Bronchial epithelial cell (primary cell): ENCODE results near the gene TMEM80. TPM values are rescaled to one million over a fixed set of nuclear protein-coding genes. Genes with fewer than 3 reads are reported as not detected.

Source experiments
- DNase-seq: peaks from one replicate; pipeline ENCODE4 v3.0.0-alpha.2; 2010; ENCODE audit warnings: low read depth
- FAIRE-seq: peaks from 2 replicates; lab custom pipeline; 2011; peaks lifted over from hg19 to GRCh38; lab: Jason Lieb, UNC
- H3K27me3 ChIP-seq: 2 replicates; pipeline ENCODE4 v1.5.1; 2011; ENCODE audit warnings: low read length; ENCODE audit not compliant: control insufficient read depth, insufficient read depth
- H3K36me3 ChIP-seq: 2 replicates; pipeline ENCODE4 v1.5.1; 2011; ENCODE audit warnings: low read length; ENCODE audit not compliant: control insufficient read depth, insufficient read depth
- H3K4me3 ChIP-seq: 2 replicates; pipeline ENCODE4 v1.5.1; 2011; ENCODE audit warnings: mild to moderate bottlenecking, low read depth, low read length, control low read depth
- total RNA-seq: library from RNA; depleted of rRNA; stranded (reverse); fragments of >200 nt; gene quantifications from 2 replicates; pipeline ENCODE4 v1.2.1, GENCODE V29; 2014
- TF ChIP-seq, protein P1 (sequence below): IDR thresholded peaks from 2 replicates; pipeline ENCODE4 v1.5.1; 2011; ENCODE audit warnings: mild to moderate bottlenecking, moderate library complexity, low read length, control low read depth, inconsistent platforms; ENCODE audit not compliant: insufficient read depth, severe bottlenecking

TMEM80 gene
- total RNA-seq, 1 donor from 2014 or later, result 9.0 TPM

DNA sequence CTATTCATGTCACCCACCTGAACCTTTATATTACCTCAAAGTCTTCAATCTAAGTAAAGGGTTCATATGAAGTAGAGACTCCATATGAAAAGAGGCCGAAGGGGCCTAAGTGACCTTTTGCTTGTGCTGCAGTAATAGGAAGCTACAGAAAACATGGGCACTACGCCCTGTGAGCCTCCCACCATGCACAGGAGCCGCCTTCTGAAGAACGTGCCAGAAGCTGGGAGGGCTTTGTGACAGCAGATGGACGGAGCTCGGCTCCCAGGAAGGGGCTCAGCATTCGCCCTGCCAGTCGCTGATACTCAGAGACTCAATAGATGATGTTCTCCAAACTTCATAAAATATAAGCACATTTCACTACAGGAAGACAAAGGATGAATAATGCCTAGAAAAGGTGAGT lies 21.8 kb upstream of the TMEM80 start:
- FAIRE-seq (peak; percentile 68), DNase-seq (no peak)
- H3K4me3 ChIP-seq, result no peak overlapping the region
- TF ChIP-seq, protein P1, sequence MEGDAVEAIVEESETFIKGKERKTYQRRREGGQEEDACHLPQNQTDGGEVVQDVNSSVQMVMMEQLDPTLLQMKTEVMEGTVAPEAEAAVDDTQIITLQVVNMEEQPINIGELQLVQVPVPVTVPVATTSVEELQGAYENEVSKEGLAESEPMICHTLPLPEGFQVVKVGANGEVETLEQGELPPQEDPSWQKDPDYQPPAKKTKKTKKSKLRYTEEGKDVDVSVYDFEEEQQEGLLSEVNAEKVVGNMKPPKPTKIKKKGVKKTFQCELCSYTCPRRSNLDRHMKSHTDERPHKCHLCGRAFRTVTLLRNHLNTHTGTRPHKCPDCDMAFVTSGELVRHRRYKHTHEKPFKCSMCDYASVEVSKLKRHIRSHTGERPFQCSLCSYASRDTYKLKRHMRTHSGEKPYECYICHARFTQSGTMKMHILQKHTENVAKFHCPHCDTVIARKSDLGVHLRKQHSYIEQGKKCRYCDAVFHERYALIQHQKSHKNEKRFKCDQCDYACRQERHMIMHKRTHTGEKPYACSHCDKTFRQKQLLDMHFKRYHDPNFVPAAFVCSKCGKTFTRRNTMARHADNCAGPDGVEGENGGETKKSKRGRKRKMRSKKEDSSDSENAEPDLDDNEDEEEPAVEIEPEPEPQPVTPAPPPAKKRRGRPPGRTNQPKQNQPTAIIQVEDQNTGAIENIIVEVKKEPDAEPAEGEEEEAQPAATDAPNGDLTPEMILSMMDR, result no peak
- H3K27me3 ChIP-seq, result no peaks in the 10 kb centered on the region
- H3K36me3 ChIP-seq, result peaks cover 11% of the 10 kb centered on the region

DNA sequence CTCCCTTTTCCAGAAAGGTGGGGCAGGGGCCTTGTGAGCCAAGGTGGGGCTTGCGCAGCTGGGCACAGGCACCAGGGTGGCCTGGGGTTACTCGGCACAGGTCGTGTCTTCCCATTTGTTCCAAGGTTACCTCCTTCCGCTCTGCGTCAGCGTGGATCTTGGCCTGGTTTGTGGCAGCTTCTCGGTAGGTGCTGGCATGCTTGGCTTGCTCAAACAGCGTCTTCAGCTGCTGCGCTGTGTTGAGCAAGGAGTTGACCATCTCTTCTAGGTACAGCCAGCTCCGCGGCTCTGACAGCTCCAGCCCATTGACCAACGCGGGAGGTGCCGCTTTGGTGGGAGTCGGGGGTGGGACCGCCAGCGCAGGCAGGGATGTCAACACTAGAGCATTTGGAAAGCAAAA lies 21.2 kb upstream of the TMEM80 start:
- H3K27me3 ChIP-seq, result no peaks in the 10 kb centered on the region
- DNase-seq, result no peak
- no peak overlapping the region for H3K4me3 ChIP-seq
- TF ChIP-seq, protein P1, result no peak
- H3K36me3 ChIP-seq, result peaks cover 11% of the 10 kb centered on the region
- FAIRE-seq, result no peak

DNA sequence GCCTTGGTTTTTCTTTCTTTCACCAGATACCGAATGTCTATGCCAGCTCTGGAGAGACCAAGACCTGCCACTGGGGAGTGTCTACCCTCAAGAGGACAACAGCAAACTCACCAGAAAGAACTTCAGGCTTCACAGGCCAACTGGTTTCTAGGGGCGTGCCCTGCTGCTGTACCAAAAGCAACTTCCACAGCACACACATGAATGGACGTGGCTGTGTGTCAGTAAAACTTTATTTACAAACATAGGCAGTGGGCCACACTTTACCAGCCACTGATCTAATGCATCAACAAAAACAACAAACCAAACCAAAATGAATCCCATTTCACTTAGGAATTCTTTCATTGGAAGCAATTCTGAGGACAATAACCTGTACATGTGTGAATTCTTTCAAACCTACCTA lies 17.3 kb upstream of the TMEM80 start:
- H3K27me3 ChIP-seq, result no peaks in the 10 kb centered on the region
- no peak overlapping the region for H3K4me3 ChIP-seq
- TF ChIP-seq, protein P1, result no peak
- FAIRE-seq (no peak), DNase-seq (no peak)
- peaks cover 15% of the 10 kb centered on the region for H3K36me3 ChIP-seq

DNA sequence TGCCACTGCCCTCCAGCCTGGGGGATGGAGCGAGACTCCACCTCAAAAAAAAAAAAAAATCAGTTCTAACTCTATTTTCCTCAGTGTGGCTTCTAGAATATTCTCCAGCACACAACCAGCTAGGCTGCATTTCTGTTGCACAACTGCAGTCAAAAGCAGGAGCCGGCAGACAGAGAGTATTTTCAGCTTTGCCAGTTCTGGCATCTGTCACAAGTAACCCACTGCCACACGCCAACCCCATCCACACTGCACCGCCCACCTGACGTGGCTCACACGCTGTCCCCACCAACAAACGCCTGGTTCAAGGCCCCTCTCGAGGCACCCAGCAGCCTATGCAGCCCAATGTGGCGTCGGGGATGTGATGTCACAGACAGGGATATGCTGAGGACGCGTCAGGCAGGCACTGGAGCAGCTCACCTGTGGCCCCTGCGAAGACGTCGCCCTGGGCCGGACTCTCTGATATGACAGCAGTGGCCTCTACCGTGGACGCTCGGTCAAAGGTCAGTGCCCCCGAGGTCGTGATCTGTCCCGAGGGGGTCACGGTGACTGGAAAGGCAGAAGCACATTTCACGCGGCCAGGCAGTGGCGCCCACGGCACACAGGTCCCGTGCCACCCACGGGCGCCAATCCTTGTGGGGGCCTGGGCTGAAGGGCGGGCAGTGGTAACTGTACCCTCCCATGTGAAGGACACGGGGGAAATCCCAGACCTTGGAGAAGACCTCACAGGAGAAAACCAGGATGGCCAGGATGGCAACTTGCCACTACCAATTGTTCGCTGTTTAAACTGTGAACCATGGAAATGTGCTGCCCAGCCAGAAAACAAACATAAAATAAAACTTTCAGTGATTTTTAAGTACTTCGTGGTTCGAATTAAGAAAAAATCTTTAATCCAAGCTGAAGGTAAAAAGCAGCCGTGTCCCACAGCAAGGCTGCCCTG lies 16.1 kb upstream of the TMEM80 start:
- no peaks in the 10 kb centered on the region for H3K27me3 ChIP-seq
- FAIRE-seq, result no peak
- DNase-seq, result no peak
- H3K36me3 ChIP-seq, result peaks cover 15% of the 10 kb centered on the region
- TF ChIP-seq, protein P1, result no peak
- no peak overlapping the region for H3K4me3 ChIP-seq

DNA sequence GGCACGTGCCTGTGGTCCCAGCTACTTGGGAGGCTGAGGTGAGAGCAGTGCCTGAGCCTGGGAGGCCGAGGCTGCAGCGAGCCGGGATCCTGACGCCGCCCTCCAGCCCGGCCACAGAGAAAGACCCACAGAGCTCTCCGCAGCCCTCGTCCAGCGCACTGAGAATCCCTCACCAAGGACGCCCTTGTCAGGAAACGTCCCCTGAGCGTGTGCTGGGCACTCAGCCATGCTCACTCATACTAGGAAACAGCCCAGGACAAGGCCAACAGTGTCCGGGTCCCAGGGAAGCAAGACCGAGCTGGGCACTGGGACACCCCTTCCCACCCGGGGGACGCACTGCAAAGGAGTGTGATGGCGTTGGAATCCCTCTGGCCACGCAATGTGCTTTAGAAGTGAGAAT lies 15.1 kb upstream of the TMEM80 start:
- peaks cover 16% of the 10 kb centered on the region for H3K36me3 ChIP-seq

More for the DNA sequence above, 15.1 kb upstream of the TMEM80 start:
- Histone ChIP-seq H3K27me3 (no peaks in the 10 kb centered on the region), H3K4me3 (no peak overlapping the region)
- FAIRE-seq (no peak), DNase-seq (no peak)
- TF ChIP-seq, protein P1, result no peak
